ENCODE measurements around the gene C3orf70.

GRCh38 chr3:185129083-185129482 lies 23.8 kb downstream of the C3orf70 start:
- TF ChIP-seq POLR2AphosphoS5 (IDR thresholded peaks at IDR 0.05; ENCODE audit: insufficient read depth in 1 of 2, low read depth in 1 of 2) = no peak
- TF ChIP-seq CTCF (IDR thresholded peaks at IDR 0.05) = no peak

Data from vagina (tissue), 2 donors.